ENCODE measurements around the gene PAPPA2. TPM values are rescaled to one million over a fixed set of nuclear protein-coding genes. Genes with fewer than 3 reads are reported as not detected.

PAPPA2 gene
- total and polyA plus RNA-seq, 9 of the 15 experiments (the other 6 are each of a cell fraction or from before 2014, with no cell fraction given): 0.01 to 0.15 (median 0.05) TPM; not detected in 2

GRCh38 chr1:176456795-176457194, 6.2 kb upstream of the PAPPA2 start:
- DNase-seq (ENCODE audit: extremely low read depth in 1 of 4, low spot score in 3 of 4) (no peak), FAIRE-seq (no peak), ATAC-seq (no peak)
- no peaks in the 10 kb centered on the region for H3K9me3 ChIP-seq (replicated peaks; ENCODE audit: control insufficient read depth, insufficient read depth, low read depth, low read length)
- H3K4me2 ChIP-seq (ENCODE audit: insufficient read depth, low read length): no peak overlapping the region
- no peak overlapping the region for H3K4me3 ChIP-seq
- TF ChIP-seq NELFE (IDR thresholded peaks at IDR 0.05; ENCODE audit: insufficient read depth, insufficient read length) (no peak), SMARCE1 (IDR thresholded peaks at IDR 0.05) (no peak), NRF1 (conservative IDR thresholded peaks at IDR 0.05 in 1 of 2, IDR thresholded peaks at IDR 0.05 in 1 of 2) (no peak), CSDE1 (IDR thresholded peaks at IDR 0.05) (no peak), ZNF561 (CRISPR knock-in tag; conservative IDR thresholded peaks at IDR 0.05) (no peak), PHB2 (IDR thresholded peaks at IDR 0.05; ENCODE audit: low read depth) (no peak), JUND (IDR thresholded peaks at IDR 0.05; ENCODE audit: borderline replicate concordance, low read depth, low read length) (no peak), JUND (tag; IDR thresholded peaks at IDR 0.05; ENCODE audit: borderline replicate concordance, low read depth, low read length) (no peak), CREM (IDR thresholded peaks at IDR 0.05; ENCODE audit: low read depth) (no peak)
- H3K27me3 ChIP-seq (ENCODE audit: control insufficient read depth in 2 of 2, insufficient read depth in 2 of 2, low read length in 2 of 2): no peaks in the 10 kb centered on the region
- no peaks in the 10 kb centered on the region for H4K20me1 ChIP-seq (replicated peaks; ENCODE audit: control insufficient read depth, insufficient read depth, low read length)
- H3K79me2 ChIP-seq (ENCODE audit: control insufficient read depth, insufficient read depth, low read length): no peaks in the 10 kb centered on the region
- ChIA-PET POLR2A (interaction anchor here (1.0 kb wide), 1 partner anchor 8 kb away, joined by 3 read pairs; no protein-coding TSS in a partner anchor), CTCF (ENCODE audit: low intra/inter-chr PET ratio) (no interaction called here)
- intact Hi-C loops (cut with micrococcal nuclease) (no loop called here), in situ Hi-C loops (cut with MboI) (no loop called here)
- BruUV-seq (replicated peaks): no TSS peak
- under 1% methylated on average over 8 of the region's 8 CpGs for WGBS (ENCODE audit: insufficient coverage, low coverage, missing lambda C conversion rate)
- no peak overlapping the region for H3K27ac ChIP-seq (ENCODE audit: extremely low read depth, low read depth, low read length)
- H3K4me1 ChIP-seq (replicated peaks in 1 of 2; ENCODE audit: control insufficient read depth in 2 of 2, insufficient read depth in 2 of 2, low read length in 2 of 2): no peaks in the 10 kb centered on the region
- no peaks in the 10 kb centered on the region for H3K36me3 ChIP-seq (ENCODE audit: control insufficient read depth, insufficient read depth, low read length)
- H3K9ac ChIP-seq (ENCODE audit: insufficient read depth in 1 of 2, low read depth in 2 of 2, low read length in 2 of 2): no peak overlapping the region
- H3K9me1 ChIP-seq (ENCODE audit: control insufficient read depth, insufficient read depth, low read length): no peaks in the 10 kb centered on the region
- H2AFZ ChIP-seq (ENCODE audit: low read depth, low read length): no peak overlapping the region
